Endothelial cell of umbilical vein (primary cell): ENCODE data around the gene FGD6. TPM values are rescaled to one million over a fixed set of nuclear protein-coding genes. Genes with fewer than 3 reads are reported as not detected.

Experiments used
- BruUV-seq: library from RNA; stranded (reverse); fragments of 400-500 nt; replicated peaks from 2 replicates; lab custom pipeline; 2021; lab: Mats Ljungman, UMichigan
- CTCF ChIA-PET: fragments of 300-600, 350-600 bp; sonication (Branson Sonifier 250); formaldehyde crosslinking; loops from one replicate; lab custom pipeline; 2021; ENCODE audit warnings: antibody characterized with exemption, inconsistent platforms; lab: Charles Lee
- POLR2A ChIA-PET: fragments of 300-600, 350-600 bp; sonication (Branson Sonifier 250); formaldehyde crosslinking; loops from one replicate; lab custom pipeline; 2021; ENCODE audit warnings: antibody characterized with exemption, inconsistent platforms; lab: Charles Lee
- DNase-seq: peaks from one replicate; pipeline ENCODE4 v3.0.0-alpha.2; 2011; ENCODE audit warnings: low read depth, low spot score
- FAIRE-seq: peaks from 2 replicates; lab custom pipeline; 2011; peaks lifted over from hg19 to GRCh38; lab: Jason Lieb, UNC
- H2AFZ ChIP-seq: 2 replicates; pipeline ENCODE4 v1.6.0; 2012; ENCODE audit warnings: low read depth, low read length, control low read depth, inconsistent platforms
- H3K27ac ChIP-seq: 2 replicates; pipeline ENCODE4 v1.5.1; 2011; ENCODE audit warnings: low read depth, mild to moderate bottlenecking, control low read depth, low read length, moderate library complexity; ENCODE audit not compliant: insufficient read depth
- H3K27me3 ChIP-seq, 2 experiments: 2 replicates each; pipeline versions ENCODE4 v1.6.0 to v1.6.1; 2011; ENCODE audit warnings: low read length in 2 of 2, mixed read lengths in 1 of 2; ENCODE audit not compliant: control insufficient read depth in 2 of 2, insufficient read depth in 2 of 2
- H3K36me3 ChIP-seq, 2 experiments: 2 replicates in 1 of 2; 3 replicates in 1 of 2; pipeline ENCODE4 v1.5.1; 2011; ENCODE audit warnings: low read length in 2 of 2, mild to moderate bottlenecking in 1 of 2, moderate library complexity in 1 of 2; ENCODE audit not compliant: control insufficient read depth in 2 of 2, insufficient read depth in 2 of 2; ENCODE audit errors: extremely low read depth in 1 of 2
- H3K4me1 ChIP-seq: 3 replicates; pipeline ENCODE4 v1.5.1; 2011; ENCODE audit warnings: mild to moderate bottlenecking, low read length; ENCODE audit not compliant: control insufficient read depth, insufficient read depth; ENCODE audit errors: extremely low read depth
- H3K4me2 ChIP-seq: 2 replicates; pipeline ENCODE4 v1.6.1; 2011; ENCODE audit warnings: low read length, control low read depth, mixed read lengths; ENCODE audit not compliant: insufficient read depth
- H3K4me3 ChIP-seq, 3 experiments: fragments of 200-600 bp in 1 of 3; sonication (generic), shearing (Covaris generic) in 1 of 3; replicated peaks in 1 of 3; 2 replicates each; pipeline ENCODE4 v1.5.1; 2011 to 2016; ENCODE audit warnings: control low read depth in 3 of 3, low read length in 3 of 3, mild to moderate bottlenecking in 2 of 3, inconsistent platforms in 1 of 3, low read depth in 1 of 3, moderate library complexity in 1 of 3; ENCODE audit not compliant: insufficient read depth in 1 of 3
- H3K79me2 ChIP-seq: 2 replicates; pipeline ENCODE4 v1.6.0; 2012; ENCODE audit warnings: low read length, inconsistent platforms; ENCODE audit not compliant: control insufficient read depth, insufficient read depth
- H3K9ac ChIP-seq: replicated peaks from 2 replicates; pipeline ENCODE3; 2011; ENCODE audit warnings: low read length, control low read depth; ENCODE audit not compliant: insufficient read depth; ENCODE audit errors: extremely low read depth
- H3K9me1 ChIP-seq: replicated peaks from 3 replicates; pipeline ENCODE4 v1.6.0; 2011; ENCODE audit warnings: mild to moderate bottlenecking, low read length; ENCODE audit not compliant: control insufficient read depth, insufficient read depth; ENCODE audit errors: extremely low read depth
- H3K9me3 ChIP-seq: replicated peaks from 2 replicates; pipeline ENCODE4 v1.5.1; 2012; ENCODE audit warnings: low read length, inconsistent platforms; ENCODE audit not compliant: control insufficient read depth, insufficient read depth
- H4K20me1 ChIP-seq: replicated peaks from 2 replicates; pipeline ENCODE3; 2011; ENCODE audit warnings: mild to moderate bottlenecking, low read length; ENCODE audit not compliant: control insufficient read depth, insufficient read depth; ENCODE audit errors: extremely low read depth
- CTCF ChIP-seq, 2 donors: IDR thresholded peaks; 1 replicate in 1 of 2; 2 replicates in 1 of 2; pipeline ENCODE4 v1.5.1; 2011; ENCODE audit warnings: low read length in 2 of 2, mild to moderate bottlenecking in 2 of 2, moderate library complexity in 2 of 2, control low read depth in 1 of 2, inconsistent platforms in 1 of 2, low read depth in 1 of 2; ENCODE audit not compliant: insufficient read depth in 1 of 2; ENCODE audit errors: extremely low read depth in 1 of 2
- EZH2 ChIP-seq: IDR thresholded peaks from 2 replicates; pipeline ENCODE4 v1.6.1; 2012; ENCODE audit warnings: borderline replicate concordance, low read depth, mild to moderate bottlenecking, moderate library complexity, low read length, inconsistent platforms; ENCODE audit not compliant: severe bottlenecking
- FOS ChIP-seq: IDR thresholded peaks from 2 replicates; pipeline ENCODE4 v1.6.1; 2011; ENCODE audit warnings: mild to moderate bottlenecking, low read length, moderate library complexity, borderline replicate concordance; ENCODE audit not compliant: insufficient read depth
- POLR2A ChIP-seq: IDR thresholded peaks from 2 replicates; pipeline ENCODE4 v1.6.1; 2012; ENCODE audit warnings: low read depth, mild to moderate bottlenecking, control low read depth, low read length
- dilution Hi-C: fragments of 300-500 bp; cut with MboI; formaldehyde crosslinking; loops from one replicate; pipeline ENCODE4 v1.15.0; 2019; ENCODE audit warnings: low sequenced_read_pairs; ENCODE audit not compliant: extremely low pct_ligation_motif_present
- intact Hi-C: fragments of 100-400 bp; cut with micrococcal nuclease; formaldehyde crosslinking; loops from one replicate; pipeline ENCODE4 v1.10.0; 2022
- polyA plus RNA-seq, 4 experiments: library from polyadenylated mRNA; depleted of rRNA in 3 of 4; stranded (reverse) in 3 of 4; unstranded in 1 of 4; fragments of >200 nt; gene quantifications; 2 replicates each; pipeline versions ENCODE4 v1.2.1 to v1.2.3, GENCODE V29; 2011 to 2012; ENCODE audit warnings: missing spikeins in 1 of 4
- total RNA-seq: library from RNA; stranded (reverse); gene quantifications from 2 replicates; pipeline ENCODE4 v1.2.3, GENCODE V29; 2021

Gene FGD6
- total and polyA plus RNA-seq, 2 donors (not counting 3 experiments of a cell fraction or from before 2014, with no cell fraction given), result 5.9 to 14.0 TPM

GRCh38 chr12:95037906-95038305 lies 179.4 kb downstream of the FGD6 start:
- Histone ChIP-seq H3K4me2 (no peak overlapping the region), H3K79me2 (no peaks in the 10 kb centered on the region), H3K4me3 (no peak overlapping the region), H3K27ac (no peak overlapping the region), H3K27me3 (no peaks in the 10 kb centered on the region), H3K9me3 (no peaks in the 10 kb centered on the region), H2AFZ (no peak overlapping the region), H3K36me3 (peaks cover 0 to 3% of the 10 kb centered on the region in 2 experiments), H3K9me1 (peaks cover 6% of the 10 kb centered on the region), H3K9ac (no peak overlapping the region), H3K4me1 (peaks cover 8% of the 10 kb centered on the region), H4K20me1 (no peaks in the 10 kb centered on the region)
- ChIA-PET POLR2A (no interaction called here), CTCF (interaction anchor here (1.2 kb wide), 1 partner anchor 28 kb away, joined by 3 read pairs; no protein-coding TSS in a partner anchor)
- dilution Hi-C loops (no loop called here), intact Hi-C loops (no loop called here)
- no peak for FAIRE-seq
- no TSS peak for BruUV-seq
- TF ChIP-seq POLR2A, result no peak
- no peak for DNase-seq

DNA sequence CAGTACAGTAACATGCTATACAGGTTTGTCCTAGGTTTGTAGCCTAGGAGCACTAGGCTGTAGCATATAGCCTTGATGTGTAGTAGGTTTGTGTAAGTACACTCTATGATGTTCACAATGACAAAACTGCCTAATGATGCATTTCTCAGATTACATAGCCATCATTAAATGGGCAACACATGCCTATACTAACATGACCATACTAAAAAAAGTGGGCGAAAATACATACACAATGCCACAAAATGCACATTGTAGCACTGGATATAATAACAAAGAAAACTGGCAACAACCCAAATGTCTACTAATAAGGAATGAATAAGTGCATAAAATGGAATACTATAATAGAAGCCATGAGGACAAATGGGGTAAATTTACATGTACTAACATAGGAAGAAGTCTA lies 182.5 kb downstream of the FGD6 start:
- Histone ChIP-seq H3K36me3 (peaks cover 5 to 14% of the 10 kb centered on the region in 2 experiments), H3K9ac (no peak overlapping the region), H3K4me1 (no peaks in the 10 kb centered on the region), H4K20me1 (no peaks in the 10 kb centered on the region), H3K4me2 (no peak overlapping the region), H3K27ac (no peak overlapping the region), H3K79me2 (no peaks in the 10 kb centered on the region), H3K27me3 (no peaks in the 10 kb centered on the region), H3K4me3 (no peak overlapping the region), H3K9me1 (no peaks in the 10 kb centered on the region), H3K9me3 (no peaks in the 10 kb centered on the region), H2AFZ (no peak overlapping the region)
- ChIA-PET CTCF (interaction anchor here (0.9 to 1.0 kb wide), 2 partner anchors 15 to 488 kb away, joined by 3 to 4 read pairs; no protein-coding TSS in a partner anchor), POLR2A (no interaction called here)
- TF ChIP-seq EZH2 (no peak), FOS (no peak), CTCF (IDR thresholded peaks at IDR 0.05; ENCODE audit: extremely low read depth in 1 of 2, insufficient read depth in 1 of 2, low read depth in 1 of 2, low read length in 2 of 2) (no peak)
- FAIRE-seq (no peak), DNase-seq (no peak)
- intact Hi-C loops, result no loop called here
- dilution Hi-C loops, result no loop called here
- no TSS peak for BruUV-seq

Other genes starting within 250 kb of the FGD6 start
- gene NDUFA12, start 213.8 kb downstream of the FGD6 start, total RNA-seq, result 126 and 140 TPM in 2 replicates
- 125 and 184 TPM in 2 replicates for gene NDUFA12, start 213.8 kb downstream of the FGD6 start, polyA plus RNA-seq
- gene NR2C1, start 143.8 kb downstream of the FGD6 start, total RNA-seq, result 36.3 and 37.7 TPM in 2 replicates
- gene NR2C1, start 143.8 kb downstream of the FGD6 start, polyA plus RNA-seq, result 15.6 and 21.0 TPM in 2 replicates
- 85.2 and 91.3 TPM in 2 replicates for gene VEZT, start 340 bp upstream of the FGD6 start, total RNA-seq
- gene VEZT, start 340 bp upstream of the FGD6 start, polyA plus RNA-seq, result 53.3 and 57.8 TPM in 2 replicates